GM18873 (cell line): ENCODE measurements around the gene EIF2B2.

Experiments
- ATAC-seq: cut with Tn5 transposase; IDR thresholded peaks from one replicate; pipeline ENCODE4 v1.9.1; 2021; ENCODE audit warnings: mild to moderate bottlenecking, moderate library complexity, moderate number of reproducible peaks; ENCODE audit not compliant: unreplicated experiment, low FRiP score

The EIF2B2 gene

DNA sequence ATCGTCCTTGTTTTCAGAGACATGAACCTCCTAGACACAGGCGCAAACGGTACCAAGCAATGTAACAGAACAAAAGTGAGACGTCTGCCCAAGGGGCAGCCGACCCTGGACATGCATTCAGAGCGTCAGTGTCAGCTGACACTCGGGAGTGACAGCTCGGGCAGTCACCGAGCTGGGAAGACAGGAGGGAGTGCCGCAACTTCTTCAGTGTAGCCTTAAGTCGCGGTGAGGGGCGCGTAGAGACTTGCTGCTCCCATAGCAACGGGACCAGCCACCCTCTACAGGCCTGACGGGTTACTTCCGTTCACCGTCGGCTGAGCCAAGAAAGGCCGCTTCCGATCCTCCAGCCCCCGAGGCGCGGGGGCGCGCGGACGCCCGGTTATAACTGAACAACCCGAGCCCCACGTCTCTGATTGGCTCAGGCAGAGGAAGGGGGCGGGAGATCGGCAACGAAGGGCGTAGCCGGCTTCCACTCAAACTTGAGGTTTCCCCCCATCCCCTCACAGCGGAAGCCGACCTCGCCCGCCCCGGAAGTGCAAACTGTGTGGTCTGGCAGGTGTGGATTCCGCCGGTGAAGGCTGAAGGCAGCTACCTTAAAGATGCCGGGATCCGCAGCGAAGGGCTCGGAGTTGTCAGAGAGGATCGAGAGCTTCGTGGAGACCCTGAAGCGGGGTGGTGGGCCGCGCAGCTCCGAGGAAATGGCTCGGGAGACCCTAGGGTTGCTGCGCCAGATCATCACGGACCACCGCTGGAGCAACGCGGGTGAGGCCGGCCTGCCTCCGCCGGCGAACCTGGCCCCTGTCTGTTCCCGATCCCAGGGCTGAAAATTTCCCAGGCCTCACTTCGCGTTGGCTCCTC is at the start of gene EIF2B2:
TSS of gene EIF2B2 (plus strand) at position 530 of the 858 bp plus-strand sequence. CDS start at position 600, 70 bp downstream.
- ATAC-seq, result peak; percentile 91

DNA sequence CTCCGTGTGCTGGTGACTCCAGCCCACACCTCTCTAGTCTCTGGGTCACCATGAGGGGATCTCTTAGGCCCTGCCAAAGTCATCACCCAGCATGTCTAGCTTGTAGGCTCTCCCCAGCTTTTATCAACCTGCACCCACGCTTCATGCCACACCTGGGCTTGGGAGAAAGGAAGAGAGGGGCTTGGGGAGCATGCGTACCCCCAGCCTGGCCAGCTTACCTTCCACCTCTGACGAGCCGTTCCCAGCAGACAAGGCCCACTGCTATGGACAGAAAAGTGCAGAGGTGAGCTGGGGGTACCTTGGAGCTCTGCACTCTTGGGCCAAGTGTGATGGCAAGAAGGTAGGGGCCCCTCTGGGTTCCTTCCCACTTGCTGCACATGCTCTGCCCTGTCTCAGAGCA is 49.0 kb upstream of the EIF2B2 start:
- ATAC-seq, result no peak

DNA sequence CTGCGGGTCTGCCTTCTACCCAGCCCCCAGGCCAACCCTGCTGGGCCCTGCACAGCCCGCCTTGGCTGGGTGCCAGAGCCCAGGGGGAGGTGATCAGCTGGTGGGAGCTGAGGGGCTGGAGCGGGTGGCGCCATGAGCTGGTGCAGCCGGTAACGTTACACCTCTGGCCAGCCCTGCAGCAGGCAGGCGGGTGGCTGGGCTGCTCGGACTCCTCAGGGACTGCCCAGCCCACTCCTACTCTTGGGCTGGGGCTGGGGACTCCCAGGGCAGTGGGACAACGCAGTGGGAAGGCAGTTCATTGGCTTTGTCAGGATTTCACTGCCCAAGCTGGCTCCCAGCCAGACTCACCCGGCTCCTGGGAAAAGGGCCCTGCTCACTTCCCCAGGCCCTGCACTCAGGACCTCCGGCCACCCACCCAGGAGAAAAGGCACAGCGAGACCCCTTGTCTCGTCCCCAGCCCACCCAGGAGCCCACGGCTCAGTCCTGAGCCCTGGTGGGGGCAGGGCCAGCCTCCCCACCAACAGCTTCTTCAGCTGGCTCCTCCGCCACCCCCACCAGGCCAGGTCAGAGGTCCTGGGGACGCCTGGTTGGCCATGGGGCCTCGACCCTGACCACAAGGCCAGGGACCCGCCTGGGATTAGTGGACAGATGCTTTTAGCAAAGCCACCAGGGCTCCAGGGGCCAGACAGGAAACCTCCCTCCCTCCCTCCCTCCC is 48.3 kb upstream of the EIF2B2 start:
- no peak for ATAC-seq

DNA sequence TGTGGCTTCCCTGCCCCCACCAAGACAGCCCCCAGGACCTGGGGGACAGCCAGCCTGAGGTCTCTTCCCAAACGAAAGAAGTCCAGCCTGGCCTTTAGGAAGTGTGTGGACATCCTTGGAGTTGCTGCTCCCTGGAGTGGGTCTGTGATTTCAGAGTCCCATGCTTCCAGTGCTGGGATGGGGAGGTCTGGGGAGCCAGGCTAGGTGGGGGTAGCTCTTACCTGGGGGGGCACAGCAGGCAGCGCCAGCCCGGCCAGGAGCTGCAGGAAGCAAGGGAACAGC is 47.8 kb upstream of the EIF2B2 start:
- ATAC-seq, result no peak

DNA sequence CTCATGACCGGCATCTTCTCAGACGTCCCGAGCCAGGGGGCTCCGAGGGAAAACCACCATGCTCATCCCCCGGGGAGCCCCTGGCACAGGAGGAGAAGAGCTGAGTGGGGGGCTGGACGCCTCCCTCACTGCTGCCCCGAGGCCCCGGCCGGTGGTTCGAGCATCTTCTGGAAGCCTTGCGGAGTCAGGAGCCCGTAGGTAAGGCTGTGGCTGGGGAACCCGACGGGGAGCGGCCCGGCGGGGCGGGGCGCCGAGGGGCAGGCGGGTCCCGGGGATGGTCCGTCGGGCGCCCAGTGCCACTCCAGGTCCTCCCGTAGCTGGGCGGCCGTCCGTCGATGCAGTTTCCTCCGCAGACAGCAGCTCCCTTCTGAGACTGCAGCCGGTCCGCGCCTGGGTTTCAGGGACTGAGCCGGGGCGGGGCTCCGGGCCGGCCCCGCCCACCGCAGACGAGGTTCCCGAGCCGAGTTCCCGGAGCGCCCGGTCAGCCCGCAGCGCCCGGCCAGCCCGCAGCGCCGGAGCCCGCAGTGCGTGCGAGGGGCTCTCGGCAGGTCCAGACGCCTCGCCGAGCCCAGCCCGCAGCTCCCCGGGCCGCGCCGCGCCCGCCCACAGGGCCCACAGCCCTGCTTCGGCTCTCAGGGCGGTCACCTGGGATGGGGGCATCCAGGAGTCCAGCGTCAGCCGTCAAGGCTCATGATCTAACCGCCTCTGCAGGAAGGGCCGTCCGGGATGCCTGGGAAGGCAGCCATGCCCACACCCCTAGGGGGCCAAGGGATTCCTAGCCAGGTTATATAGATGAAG is 47.3 kb upstream of the EIF2B2 start, which contains the start of gene PGF:
TSS of gene PGF (minus strand) at position 369 of the 798 bp plus-strand sequence. CDS start at position 14, 355 bp downstream.
- no peak for ATAC-seq

DNA sequence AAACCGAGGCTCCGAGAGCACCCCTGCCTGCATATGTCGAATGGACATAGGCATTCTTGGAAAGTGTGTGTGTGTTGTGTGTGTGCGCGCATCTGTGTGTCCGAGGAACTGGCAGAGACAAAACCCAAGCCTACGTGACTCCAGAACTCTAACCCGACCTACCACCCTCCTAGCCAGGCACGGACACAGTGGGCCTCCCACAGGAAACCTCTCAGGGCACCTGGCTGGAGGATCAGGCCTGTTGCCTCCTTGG is 46.8 kb upstream of the EIF2B2 start:
- no peak for ATAC-seq

DNA sequence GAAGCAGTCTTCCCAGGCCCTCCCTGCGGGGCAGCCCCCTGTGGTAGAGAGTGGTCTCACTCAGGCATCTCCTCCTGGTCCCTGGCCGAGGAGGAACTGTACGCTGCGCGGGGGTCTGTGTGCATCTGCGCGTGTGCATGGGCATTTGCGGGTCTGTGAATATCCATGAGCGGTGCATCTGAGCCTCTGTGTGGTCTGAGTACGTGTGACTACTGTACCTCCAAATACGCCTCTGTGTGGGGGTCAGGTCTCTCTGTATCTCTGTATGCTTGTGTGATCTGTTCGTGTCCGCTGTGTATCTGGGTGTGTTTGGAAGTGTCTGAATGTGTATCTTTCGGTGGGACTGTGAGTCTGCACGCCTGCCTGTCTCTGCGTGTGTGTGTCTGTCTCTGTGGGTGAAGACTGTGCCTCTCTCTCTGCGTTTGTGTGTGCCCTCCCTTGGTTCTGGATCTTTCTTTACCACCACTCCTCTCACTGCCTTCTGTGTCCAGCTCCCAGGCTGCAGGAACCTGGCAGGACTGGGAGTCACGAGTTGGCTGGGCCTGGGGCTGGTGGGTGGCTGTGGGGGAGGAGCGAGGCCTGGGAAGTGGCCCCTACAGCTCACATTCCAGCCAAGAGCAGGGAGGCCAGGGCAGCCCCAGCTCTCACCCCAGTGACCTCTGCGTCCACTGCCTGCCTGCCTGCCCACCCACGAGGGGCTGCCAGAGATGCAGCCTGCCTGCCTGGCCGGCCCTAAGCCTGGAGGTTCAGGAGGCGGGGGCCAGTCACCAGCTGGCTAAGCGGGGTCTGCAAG is 46.2 kb upstream of the EIF2B2 start:
- ATAC-seq, result no peak

DNA sequence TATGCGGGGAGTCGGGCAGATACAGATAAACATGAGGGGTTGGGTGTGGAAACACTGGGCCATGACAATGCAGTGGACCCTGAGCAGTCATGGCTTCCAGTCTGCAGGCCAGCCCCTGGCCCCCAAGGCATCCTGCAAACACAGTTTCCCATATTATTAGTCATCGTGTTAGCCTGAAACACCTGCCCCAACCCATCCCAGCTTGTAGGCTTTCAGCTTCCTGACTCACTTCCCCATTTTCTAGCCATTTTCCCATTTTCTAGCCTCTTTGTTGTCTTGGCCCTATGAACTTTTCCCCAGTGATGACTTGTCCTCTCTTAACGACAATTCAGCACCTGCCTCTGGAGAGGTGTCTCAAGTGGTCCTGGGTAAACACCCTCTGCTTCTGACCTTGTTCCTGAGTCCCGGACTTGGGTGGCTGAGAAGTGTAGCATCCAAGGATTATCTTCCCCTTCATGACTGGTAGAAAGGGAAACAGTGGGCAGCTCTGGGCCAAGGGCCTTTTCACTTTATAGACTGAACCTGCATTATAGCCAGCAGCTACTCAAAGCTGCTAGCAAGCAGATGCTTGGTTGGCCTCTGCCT is 43.0 kb upstream of the EIF2B2 start:
- ATAC-seq, result no peak

DNA sequence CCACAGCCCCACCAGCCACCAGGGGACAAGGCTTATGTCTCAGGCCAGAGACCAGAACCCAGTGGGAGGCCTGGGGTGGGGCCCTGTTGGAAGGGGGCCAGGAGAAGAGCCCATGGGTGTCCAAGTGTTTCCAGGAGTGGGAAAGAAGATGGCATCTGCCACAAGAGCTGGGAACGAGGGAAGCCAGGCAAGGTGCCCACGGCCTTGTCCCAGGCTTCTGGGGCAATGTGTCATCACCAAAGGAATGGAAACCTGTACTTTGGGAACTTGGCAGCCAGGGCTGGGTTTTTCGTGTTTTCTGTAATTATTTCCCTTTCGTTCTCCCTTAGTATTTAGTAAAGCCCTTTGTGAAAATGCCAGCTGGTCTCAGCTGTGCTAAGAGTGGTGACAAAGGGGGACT is 42.0 kb upstream of the EIF2B2 start:
- no peak for ATAC-seq

DNA sequence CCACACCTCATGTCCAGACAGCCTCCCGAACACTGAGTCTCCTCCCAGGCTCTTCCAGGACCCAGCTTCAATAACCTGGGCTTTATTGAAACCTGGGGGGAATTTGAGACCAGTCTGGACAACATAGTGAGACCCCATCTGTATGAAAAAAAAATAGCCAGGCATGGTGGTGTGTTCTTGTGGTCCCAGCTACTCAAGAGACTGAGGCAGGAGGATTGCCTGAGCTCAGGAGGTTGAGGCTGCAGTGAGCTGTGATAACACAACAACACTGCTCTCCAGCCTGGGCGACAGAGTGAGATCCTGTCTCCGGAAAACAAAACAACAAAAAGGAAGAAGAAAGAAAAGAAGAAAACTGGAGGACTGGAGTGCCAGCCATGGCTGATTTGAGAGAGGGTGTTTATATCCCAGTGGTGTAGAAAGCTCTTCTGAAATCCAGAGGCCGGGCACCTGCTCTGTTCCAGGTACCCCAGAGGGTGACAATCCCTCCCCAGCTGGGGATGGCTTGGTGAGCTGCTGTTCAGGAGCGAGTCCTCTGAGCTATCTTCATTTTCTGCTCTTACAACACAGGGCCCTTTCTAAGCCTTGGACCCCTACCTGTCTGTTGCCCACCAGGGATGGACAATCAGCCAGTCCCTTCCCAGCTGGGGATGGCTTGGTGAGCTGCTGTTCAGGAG is 41.3 kb upstream of the EIF2B2 start:
- no peak for ATAC-seq

DNA sequence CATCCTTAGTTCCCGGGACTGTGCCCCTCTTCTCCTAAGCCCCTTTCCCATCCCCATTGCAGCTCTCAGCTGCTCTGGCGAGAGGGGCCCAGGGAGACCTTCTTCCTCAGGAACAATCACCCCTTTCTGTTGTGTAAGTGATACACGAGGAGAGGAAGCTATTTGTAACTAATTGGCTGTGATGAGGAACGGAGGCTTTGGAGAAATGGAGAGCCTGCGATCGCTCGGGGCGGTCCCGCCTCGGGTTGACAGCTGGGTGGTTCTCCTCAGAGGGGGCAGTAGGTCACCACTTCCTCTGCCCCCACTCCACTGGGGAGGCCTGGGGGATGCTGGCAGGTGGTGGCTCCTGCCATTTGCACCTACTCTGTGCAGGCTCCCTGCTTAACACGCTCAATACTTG is 40.7 kb upstream of the EIF2B2 start:
- ATAC-seq, result no peak

DNA sequence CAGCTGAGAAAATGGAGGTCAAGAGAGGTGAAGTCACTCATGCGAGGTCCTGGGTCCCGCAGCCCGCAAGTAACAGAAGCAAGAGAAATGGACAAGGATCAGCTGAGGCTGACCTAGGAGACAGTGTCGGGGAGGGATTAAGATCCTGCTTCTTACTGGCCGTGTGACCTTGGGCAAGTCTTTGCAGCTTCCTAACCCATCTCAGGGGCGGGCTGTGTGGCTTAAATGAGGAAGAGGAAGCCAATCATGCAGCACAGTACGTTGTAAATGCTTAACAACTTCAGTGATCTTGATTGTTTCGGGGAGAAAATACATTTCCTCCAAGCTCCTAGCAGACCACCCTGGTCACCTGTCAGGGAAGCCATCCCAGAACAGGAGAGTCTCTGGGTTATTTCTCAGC is 40.2 kb upstream of the EIF2B2 start:
- no peak for ATAC-seq

DNA sequence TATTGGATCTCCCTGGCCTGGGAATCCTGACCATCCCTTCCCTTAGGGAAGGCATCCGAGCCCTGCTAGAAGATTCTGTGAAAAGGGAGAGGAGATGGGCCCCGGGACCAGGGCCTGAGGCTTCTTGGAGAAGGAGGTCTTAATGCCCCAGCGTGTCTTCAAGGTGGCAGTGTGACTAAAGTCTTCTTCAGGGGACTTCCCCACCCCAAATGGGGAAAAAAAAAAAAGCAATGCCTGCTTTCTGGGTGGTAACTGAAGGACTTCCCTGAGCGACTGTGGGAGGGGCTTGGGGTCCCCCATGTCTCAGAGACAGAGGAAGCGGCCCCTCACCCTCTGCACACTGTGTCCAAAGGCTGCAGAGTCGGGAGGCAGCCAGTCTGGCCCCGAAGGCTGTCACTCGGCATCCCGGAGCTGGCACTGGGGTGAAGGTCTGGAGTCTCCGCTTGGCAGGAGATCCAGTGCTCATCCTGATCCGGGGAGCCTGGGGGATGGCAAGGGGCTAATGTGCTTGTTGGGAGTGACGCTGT is 39.5 kb upstream of the EIF2B2 start:
- ATAC-seq, result no peak

DNA sequence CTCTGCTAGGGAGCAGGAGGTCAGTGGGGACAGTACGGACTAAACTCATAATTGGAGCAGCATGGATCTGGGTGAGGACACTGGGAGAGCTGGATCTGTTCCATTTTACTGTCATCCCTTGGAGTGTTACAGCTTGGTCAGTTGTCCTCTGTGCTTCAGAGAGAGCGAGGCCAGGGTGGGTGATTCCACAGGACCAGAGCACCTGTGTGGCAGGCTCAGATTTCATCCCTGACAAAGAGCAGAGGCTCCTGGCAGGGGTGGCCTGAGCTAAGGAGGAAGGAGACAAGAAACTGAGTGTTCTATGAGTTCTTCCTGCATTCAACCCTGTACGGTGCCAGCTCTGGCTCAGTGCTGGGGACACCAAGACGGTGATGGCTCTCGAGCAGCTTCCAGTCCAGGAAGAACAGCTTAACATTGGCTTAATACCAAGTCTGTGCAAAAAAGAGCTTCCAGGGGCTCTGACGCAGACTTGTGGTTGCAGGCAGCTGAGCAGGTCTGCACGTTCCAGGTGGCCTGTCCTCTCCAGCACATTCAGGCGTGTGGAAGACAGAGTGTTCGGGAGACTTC is 38.9 kb upstream of the EIF2B2 start:
- no peak for ATAC-seq

DNA sequence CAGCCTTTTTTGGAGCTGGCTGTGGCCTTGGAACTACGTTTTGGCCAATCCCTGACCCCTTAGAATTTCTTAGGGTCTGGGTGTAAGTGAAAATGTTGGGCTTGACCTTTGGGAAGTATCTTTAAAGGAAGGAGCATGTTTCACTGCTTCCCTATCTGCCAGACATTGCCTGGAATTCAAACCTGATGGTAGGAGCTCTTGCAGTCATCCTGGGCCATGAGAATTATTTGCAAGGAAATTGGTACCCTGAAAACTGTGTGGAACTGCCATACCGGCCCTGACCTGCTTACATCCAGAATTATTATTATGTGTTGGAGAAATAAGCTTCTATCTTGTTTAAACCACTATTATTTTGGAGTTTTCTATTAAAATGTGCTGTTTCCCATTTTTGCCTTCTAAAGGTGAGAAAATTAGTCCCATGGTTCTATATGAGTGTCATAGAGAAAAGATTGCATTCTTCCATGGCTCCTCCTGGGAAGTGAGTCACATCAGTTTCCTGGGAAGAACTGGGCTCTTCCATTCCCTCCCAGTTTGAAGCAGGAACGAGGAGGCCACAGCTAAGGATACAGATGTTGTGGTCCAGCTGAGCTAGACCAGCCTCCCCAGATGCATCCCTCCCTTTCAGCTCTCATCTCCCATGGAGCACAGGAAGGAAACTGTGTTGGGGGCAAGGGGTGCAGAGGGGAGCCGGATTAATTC is 37.8 kb upstream of the EIF2B2 start:
- ATAC-seq, result no peak

DNA sequence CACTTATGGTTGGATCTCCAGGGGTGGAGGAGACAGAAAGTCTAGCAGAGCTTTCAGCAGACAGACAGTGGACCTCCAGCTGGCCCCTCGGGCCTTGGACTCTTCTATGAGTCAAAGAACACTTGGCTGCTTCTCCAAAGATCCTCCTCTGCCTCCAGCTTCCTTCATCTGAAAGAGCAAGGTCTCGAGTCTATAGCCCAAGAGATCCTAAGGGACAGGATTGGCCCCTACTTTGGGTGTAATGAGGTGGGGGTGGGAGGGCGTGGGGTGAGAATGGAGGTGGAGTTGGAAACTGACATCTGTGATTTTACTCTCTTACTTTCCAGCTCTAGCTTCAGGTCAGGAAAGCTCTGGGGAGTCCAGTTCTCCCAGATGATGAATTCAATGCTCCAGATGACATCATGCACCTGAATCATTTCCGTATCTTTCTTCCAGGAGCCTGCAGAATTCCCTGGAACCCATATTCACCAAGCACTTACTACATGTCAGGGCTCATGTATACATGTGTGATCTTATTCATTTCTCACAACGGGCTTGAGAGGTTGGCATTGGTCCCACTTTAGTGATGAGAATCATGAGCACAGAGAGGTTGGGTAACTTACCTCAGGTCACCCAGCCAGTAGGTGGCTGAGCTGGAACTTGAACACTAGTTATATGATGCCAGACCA is 37.1 kb upstream of the EIF2B2 start:
- ATAC-seq, result no peak

DNA sequence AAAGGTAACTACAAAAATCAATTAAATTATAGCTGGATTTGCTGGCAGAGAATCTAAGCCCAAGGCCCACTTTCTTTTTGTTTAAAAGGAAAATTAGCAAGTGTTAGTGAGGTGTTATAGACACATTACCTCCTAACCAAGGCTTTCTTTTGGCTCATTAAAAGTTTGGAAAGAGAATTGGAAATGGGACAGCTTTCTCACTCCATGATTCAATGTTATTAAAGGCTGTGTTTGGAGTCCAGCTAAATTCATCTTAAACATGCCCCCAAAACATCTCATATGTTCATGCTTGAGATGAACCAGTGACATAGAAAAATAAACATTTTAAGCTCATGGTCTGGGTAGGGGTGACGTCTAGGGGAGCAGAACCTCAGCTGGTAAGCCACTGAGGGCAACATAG is 33.9 kb upstream of the EIF2B2 start:
- no peak for ATAC-seq

DNA sequence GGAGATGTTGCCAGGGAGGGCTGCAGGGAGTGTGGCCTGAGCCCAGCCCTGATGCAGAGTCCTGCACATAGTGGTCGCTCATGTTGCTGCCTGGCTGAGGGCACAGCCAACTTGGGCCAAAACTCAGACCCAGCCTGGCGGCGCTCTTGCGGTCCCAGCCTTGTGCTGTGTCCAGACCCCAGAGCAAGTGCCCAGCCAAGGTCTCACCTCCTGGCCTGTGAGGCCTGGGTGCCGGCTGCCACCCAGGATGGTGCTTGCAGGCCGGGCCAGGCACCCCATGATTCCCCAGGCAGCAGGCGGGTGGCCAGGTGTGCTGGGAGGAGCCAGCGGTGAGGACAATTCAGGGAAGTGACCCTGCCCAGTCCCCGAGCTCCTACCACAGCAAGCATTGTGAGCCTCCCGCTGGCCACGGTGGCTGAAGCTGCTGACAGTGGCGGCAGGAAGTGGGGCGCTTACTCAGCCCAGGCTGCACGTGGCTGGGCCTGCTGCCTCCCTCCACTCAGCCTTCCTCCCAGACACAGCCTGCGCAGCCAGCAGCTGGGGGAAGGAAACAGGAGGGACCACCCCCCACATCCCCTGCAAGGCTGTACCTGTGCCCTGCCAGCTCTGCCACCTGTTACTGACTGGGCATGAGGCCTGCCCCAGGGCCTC is 29.6 kb upstream of the EIF2B2 start:
- no peak for ATAC-seq
